Measurements from ENCODE around the gene KCTD1.

GRCh38 chr18:26563024-26563423, 14.7 kb upstream of the KCTD1 start:
- no peak for TF ChIP-seq CTCF (IDR thresholded peaks at IDR 0.05 in 4 of 5, conservative IDR thresholded peaks at IDR 0.05 in 1 of 5)
- TF ChIP-seq POLR2A (IDR thresholded peaks at IDR 0.05): no peak
